HCT116 (cell line): Measurements from ENCODE around the gene TTLL3.

Experiments
- CEBPB ChIP-seq: IDR thresholded peaks from 2 replicates; pipeline ENCODE4 v1.6.1; 2012; ENCODE audit warnings: low read depth
- EZH2 ChIP-seq: fragments of 200-600 bp; sonication (generic); IDR thresholded peaks from 2 replicates; pipeline ENCODE4 v1.6.1; 2017; ENCODE audit warnings: antibody characterized with exemption, mixed run types
- EZH2phosphoT487 ChIP-seq: fragments of 200-600 bp; IDR thresholded peaks from 2 replicates; pipeline ENCODE4 v1.6.1; 2018; ENCODE audit warnings: antibody characterized with exemption, borderline replicate concordance
- POLR2A ChIP-seq: IDR thresholded peaks from 2 replicates; pipeline ENCODE4 v1.7.0; 2011; ENCODE audit warnings: borderline replicate concordance; ENCODE audit not compliant: insufficient read depth, insufficient read length; ENCODE audit errors: extremely low read depth
- POLR2AphosphoS5 ChIP-seq: IDR thresholded peaks from 2 replicates; pipeline ENCODE4 v1.6.1; 2011; ENCODE audit warnings: mild to moderate bottlenecking, low read depth, low read length, moderate library complexity
- RAD21 ChIP-seq: IDR thresholded peaks from 2 replicates; pipeline ENCODE4 v1.6.1; 2012; ENCODE audit warnings: low read depth, mild to moderate bottlenecking
- REST ChIP-seq: IDR thresholded peaks from 2 replicates; pipeline ENCODE4 v1.6.1; 2012; ENCODE audit warnings: low read depth
- SIN3A ChIP-seq: IDR thresholded peaks from 2 replicates; pipeline ENCODE4 v1.6.1; 2012; ENCODE audit warnings: low read depth
- SRF ChIP-seq: IDR thresholded peaks from 2 replicates; pipeline ENCODE4 v1.6.1; 2012; ENCODE audit warnings: low read depth
- YY1 ChIP-seq: IDR thresholded peaks from 2 replicates; pipeline ENCODE4 v1.6.1; 2011; ENCODE audit warnings: low read length, low read depth, moderate library complexity, mild to moderate bottlenecking; ENCODE audit not compliant: insufficient replicate concordance; ENCODE audit errors: extremely low read depth
- ZBTB33 ChIP-seq: IDR thresholded peaks from 2 replicates; pipeline ENCODE4 v1.6.1; 2011; ENCODE audit warnings: mild to moderate bottlenecking, low read length, moderate library complexity; ENCODE audit not compliant: insufficient replicate concordance; ENCODE audit errors: extremely low read depth
- TF ChIP-seq, protein P1 (sequence below), 3 experiments: fragments of 200-600 bp in 1 of 3; sonication (generic) in 1 of 3; IDR thresholded peaks in 2 of 3; conservative IDR thresholded peaks in 1 of 3; 2 replicates each; pipeline ENCODE4 v1.5.1; 2012 to 2017; ENCODE audit warnings: low read depth in 2 of 3, low read length in 2 of 3, antibody characterized with exemption in 1 of 3, borderline replicate concordance in 1 of 3, control low read depth in 1 of 3, mild to moderate bottlenecking in 1 of 3, mixed read lengths in 1 of 3, mixed run types in 1 of 3, moderate library complexity in 1 of 3; ENCODE audit not compliant: insufficient read depth in 1 of 3

DNA sequence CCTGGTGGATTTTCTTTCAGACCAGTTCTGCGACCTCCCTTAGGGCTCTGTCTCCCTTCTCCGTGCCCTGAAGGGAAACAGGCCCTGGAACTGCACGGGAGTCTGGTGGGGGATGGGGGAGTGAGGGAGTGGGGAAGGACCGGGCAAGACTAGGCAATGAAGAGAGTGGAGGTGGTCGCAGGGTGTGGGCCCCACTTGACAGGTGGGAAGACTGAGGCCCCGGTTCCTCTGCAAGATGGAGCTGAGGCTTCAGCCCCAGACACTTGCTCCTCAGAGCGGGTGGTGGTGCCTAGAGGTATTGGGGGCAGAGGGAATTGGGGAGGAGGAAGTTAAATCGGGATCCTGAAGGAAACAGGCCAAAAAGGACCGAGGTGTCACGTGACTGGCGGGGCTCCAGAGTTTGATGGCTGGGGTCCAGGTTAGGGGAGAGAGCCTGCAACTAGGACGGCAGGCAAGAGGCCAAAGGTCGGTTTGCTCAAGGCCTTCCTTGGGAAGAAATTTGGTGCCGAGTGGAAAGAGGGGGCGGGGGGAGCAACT is 39.7 kb upstream of the TTLL3 start:
- TF ChIP-seq EZH2phosphoT487 (no peak), EZH2 (no peak), RAD21 (no peak), SRF (no peak), YY1 (no peak), POLR2A (no peak), ZBTB33 (no peak), SIN3A (no peak), POLR2AphosphoS5 (no peak), REST (no peak), CEBPB (no peak)
- TF ChIP-seq, protein P1, sequence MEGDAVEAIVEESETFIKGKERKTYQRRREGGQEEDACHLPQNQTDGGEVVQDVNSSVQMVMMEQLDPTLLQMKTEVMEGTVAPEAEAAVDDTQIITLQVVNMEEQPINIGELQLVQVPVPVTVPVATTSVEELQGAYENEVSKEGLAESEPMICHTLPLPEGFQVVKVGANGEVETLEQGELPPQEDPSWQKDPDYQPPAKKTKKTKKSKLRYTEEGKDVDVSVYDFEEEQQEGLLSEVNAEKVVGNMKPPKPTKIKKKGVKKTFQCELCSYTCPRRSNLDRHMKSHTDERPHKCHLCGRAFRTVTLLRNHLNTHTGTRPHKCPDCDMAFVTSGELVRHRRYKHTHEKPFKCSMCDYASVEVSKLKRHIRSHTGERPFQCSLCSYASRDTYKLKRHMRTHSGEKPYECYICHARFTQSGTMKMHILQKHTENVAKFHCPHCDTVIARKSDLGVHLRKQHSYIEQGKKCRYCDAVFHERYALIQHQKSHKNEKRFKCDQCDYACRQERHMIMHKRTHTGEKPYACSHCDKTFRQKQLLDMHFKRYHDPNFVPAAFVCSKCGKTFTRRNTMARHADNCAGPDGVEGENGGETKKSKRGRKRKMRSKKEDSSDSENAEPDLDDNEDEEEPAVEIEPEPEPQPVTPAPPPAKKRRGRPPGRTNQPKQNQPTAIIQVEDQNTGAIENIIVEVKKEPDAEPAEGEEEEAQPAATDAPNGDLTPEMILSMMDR (IDR thresholded peaks at IDR 0.05 in 2 of 3, conservative IDR thresholded peaks at IDR 0.05 in 1 of 3; ENCODE audit: borderline replicate concordance in 1 of 3, insufficient read depth in 1 of 3, low read depth in 2 of 3, low read length in 2 of 3): no peak
